Vagina (tissue), 2 donors: ENCODE results near the gene RIOK2. TPM values are rescaled to one million over a fixed set of nuclear protein-coding genes. Genes with fewer than 3 reads are reported as not detected.

ENCODE experiments used
- DNase-seq, 2 donors: peaks; one replicate each; pipeline ENCODE4 v3.0.0-alpha.2; 2017; ENCODE audit errors: extremely low spot score in 2 of 2
- H3K27ac ChIP-seq: fragments of 200-600 bp; sonication (generic); one replicate; pipeline ENCODE4 v1.5.1; 2019
- H3K27me3 ChIP-seq: fragments of 200-600 bp; sonication (generic); one replicate; pipeline ENCODE4 v1.5.1; 2019
- H3K36me3 ChIP-seq, 2 donors: fragments of 200-600 bp; sonication (generic); one replicate each; pipeline ENCODE4 v1.5.1; 2017 to 2019
- H3K4me1 ChIP-seq: fragments of 200-600 bp; sonication (generic); one replicate; pipeline ENCODE4 v1.5.1; 2019
- H3K4me3 ChIP-seq, 2 donors: fragments of 200-600 bp; sonication (generic); 1 replicate in 1 of 2; 2 replicates in 1 of 2; pipeline ENCODE4 v1.5.1; 2016 to 2019
- H3K9me3 ChIP-seq: fragments of 200-600 bp; sonication (generic); one replicate; pipeline ENCODE4 v1.5.1; 2019
- POLR2A ChIP-seq, 2 donors: fragments of 450-650 bp; IDR thresholded peaks; one replicate each; pipeline ENCODE4 v1.6.1; 2017; ENCODE audit warnings: antibody characterized with exemption in 2 of 2, mild to moderate bottlenecking in 2 of 2, moderate library complexity in 2 of 2
- POLR2AphosphoS5 ChIP-seq, 2 donors: sonication (generic); formaldehyde crosslinking; IDR thresholded peaks; one replicate each; pipeline ENCODE4 v1.9.0; 2017; ENCODE audit warnings: antibody characterized with exemption in 2 of 2, mild to moderate bottlenecking in 2 of 2, low read depth in 1 of 2; ENCODE audit not compliant: insufficient read depth in 1 of 2
- intact Hi-C: fragments of 100-400 bp; cut with DNase I; formaldehyde crosslinking; loops from one replicate; pipeline ENCODE4 v1.15.1; 2023
- total RNA-seq: library from RNA; depleted of rRNA; stranded (reverse); fragments of >200 nt; gene quantifications from one replicate; pipeline ENCODE4 v1.2.3, GENCODE V29; 2016
- TF ChIP-seq, protein P1 (sequence below), 3 experiments: fragments of 450-650 bp in 2 of 3; fragments of 200-600 bp in 1 of 3; sonication (generic) in 1 of 3; IDR thresholded peaks; one replicate each; pipeline ENCODE4 v1.5.1; 2017 to 2019; ENCODE audit warnings: antibody characterized with exemption in 3 of 3, mild to moderate bottlenecking in 2 of 3, moderate library complexity in 2 of 3

RIOK2 gene
- total RNA-seq, 1 donor from 2014 or later = 18.7 TPM

DNA sequence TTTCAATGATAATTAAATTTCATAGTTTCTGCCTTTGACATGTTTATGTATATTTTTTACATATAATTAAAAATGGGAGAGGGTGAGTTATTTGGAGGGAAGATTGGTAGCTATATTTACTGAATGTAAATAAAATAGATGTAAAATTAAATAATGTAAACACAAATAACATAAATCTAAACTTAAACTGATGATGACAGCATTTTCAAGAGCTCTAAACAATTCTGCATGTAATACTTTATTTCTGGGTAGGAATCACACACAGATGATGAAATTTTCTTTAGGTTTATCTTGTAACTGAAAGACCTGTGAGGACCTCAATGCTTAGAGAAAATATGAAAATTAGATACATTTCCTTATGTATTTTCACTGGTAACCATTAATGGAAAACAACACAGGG lies 42.2 kb upstream of the RIOK2 start:
- no peak for DNase-seq
- H3K36me3 ChIP-seq = no peaks in the 10 kb centered on the region
- no peaks in the 10 kb centered on the region for H3K27me3 ChIP-seq
- intact Hi-C loops = no loop called here
- TF ChIP-seq POLR2A (IDR thresholded peaks at IDR 0.05) = no peak
- TF ChIP-seq POLR2AphosphoS5 (IDR thresholded peaks at IDR 0.05; ENCODE audit: insufficient read depth in 1 of 2, low read depth in 1 of 2) = no peak
- TF ChIP-seq, protein P1, sequence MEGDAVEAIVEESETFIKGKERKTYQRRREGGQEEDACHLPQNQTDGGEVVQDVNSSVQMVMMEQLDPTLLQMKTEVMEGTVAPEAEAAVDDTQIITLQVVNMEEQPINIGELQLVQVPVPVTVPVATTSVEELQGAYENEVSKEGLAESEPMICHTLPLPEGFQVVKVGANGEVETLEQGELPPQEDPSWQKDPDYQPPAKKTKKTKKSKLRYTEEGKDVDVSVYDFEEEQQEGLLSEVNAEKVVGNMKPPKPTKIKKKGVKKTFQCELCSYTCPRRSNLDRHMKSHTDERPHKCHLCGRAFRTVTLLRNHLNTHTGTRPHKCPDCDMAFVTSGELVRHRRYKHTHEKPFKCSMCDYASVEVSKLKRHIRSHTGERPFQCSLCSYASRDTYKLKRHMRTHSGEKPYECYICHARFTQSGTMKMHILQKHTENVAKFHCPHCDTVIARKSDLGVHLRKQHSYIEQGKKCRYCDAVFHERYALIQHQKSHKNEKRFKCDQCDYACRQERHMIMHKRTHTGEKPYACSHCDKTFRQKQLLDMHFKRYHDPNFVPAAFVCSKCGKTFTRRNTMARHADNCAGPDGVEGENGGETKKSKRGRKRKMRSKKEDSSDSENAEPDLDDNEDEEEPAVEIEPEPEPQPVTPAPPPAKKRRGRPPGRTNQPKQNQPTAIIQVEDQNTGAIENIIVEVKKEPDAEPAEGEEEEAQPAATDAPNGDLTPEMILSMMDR (IDR thresholded peaks at IDR 0.05) = no peak
- no peak overlapping the region for H3K27ac ChIP-seq
- H3K4me1 ChIP-seq = no peaks in the 10 kb centered on the region
- no peak overlapping the region for H3K4me3 ChIP-seq
- no peaks in the 10 kb centered on the region for H3K9me3 ChIP-seq

DNA sequence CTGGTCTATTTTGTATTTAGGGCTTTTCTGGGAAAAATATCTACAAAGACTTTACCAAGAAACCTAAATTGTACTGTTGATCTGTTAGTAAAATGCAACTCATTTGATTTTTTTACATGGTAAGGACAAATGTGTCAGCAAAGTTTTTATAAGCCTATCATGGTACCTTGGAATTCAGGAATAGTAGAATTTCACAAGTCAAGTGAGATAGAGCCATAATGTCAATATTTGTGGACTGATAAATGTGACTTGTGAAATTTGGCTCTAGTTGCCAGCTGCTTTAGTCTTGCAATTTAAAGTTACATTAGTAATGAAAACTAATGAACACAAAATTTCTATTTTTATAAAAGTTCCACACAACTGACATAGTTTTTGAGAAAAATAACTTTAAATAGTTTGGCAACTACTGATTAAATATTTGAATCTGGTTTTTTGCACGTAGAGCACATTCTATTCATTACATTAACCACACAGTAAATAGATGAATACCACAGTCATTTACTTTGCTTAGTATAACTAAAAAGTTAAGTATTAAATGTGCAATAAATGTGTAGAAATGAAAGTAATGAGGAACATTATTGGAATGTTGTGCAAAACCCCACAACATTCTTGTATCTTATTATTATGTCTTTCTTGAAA lies 41.2 kb upstream of the RIOK2 start:
- TF ChIP-seq POLR2A (IDR thresholded peaks at IDR 0.05) (no peak), POLR2AphosphoS5 (IDR thresholded peaks at IDR 0.05; ENCODE audit: insufficient read depth in 1 of 2, low read depth in 1 of 2) (no peak)
- TF ChIP-seq, protein P1 (IDR thresholded peaks at IDR 0.05) = no peak
- intact Hi-C loops = no loop called here
- no peaks in the 10 kb centered on the region for H3K4me1 ChIP-seq
- no peaks in the 10 kb centered on the region for H3K36me3 ChIP-seq
- no peak for DNase-seq
- no peak overlapping the region for H3K27ac ChIP-seq
- no peak overlapping the region for H3K4me3 ChIP-seq
- no peaks in the 10 kb centered on the region for H3K27me3 ChIP-seq
- H3K9me3 ChIP-seq = no peaks in the 10 kb centered on the region

DNA sequence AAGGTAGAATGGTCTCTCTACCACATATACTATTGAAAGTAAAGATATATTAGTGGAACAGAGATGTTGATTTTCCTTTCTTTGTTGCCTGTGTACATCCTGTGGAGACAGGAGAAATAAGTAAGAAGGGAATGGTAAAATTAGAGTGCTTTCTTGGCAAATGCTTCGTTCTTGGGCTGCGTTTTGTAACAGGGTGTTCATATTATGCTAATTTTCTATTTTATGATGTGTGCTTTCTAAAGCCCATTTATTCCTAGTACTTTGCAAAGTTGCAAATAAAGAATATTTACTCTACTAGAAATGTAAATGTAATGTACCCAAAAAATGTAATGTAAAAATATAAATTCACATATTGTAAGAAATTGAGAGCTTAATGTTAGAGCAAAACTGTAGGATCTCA lies 40.5 kb upstream of the RIOK2 start:
- no peak for DNase-seq
- Histone ChIP-seq H3K27ac (no peak overlapping the region), H3K4me3 (no peak overlapping the region), H3K4me1 (no peaks in the 10 kb centered on the region), H3K36me3 (no peaks in the 10 kb centered on the region), H3K9me3 (no peaks in the 10 kb centered on the region), H3K27me3 (no peaks in the 10 kb centered on the region)
- intact Hi-C loops = no loop called here
- TF ChIP-seq POLR2AphosphoS5 (IDR thresholded peaks at IDR 0.05; ENCODE audit: insufficient read depth in 1 of 2, low read depth in 1 of 2) (no peak), POLR2A (IDR thresholded peaks at IDR 0.05) (no peak)
- TF ChIP-seq, protein P1 (IDR thresholded peaks at IDR 0.05) = no peak

DNA sequence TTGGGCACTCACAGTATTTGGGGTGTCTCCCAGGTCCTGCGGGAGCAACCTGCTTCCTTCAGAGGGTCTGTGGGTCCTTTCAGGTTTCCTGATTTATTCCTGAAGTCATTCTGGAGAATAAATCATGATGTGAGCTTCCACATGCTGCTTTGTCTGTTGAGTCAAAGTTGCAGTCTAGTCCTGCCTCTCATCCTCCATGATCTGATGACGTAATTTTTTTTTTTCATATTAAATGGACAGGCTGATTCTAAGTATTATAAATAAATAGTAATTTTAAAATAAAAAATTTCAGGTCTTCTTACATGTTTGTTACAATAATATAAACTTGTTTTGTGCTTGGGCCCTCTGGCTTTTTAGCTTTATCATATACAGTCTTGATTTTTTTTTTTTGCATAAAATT lies 26.3 kb upstream of the RIOK2 start:
- Histone ChIP-seq H3K4me3 (no peak overlapping the region), H3K27me3 (no peaks in the 10 kb centered on the region), H3K36me3 (no peaks in the 10 kb centered on the region), H3K4me1 (no peaks in the 10 kb centered on the region), H3K27ac (no peak overlapping the region), H3K9me3 (peaks cover 13% of the 10 kb centered on the region)
- TF ChIP-seq POLR2A (IDR thresholded peaks at IDR 0.05) (no peak), POLR2AphosphoS5 (IDR thresholded peaks at IDR 0.05; ENCODE audit: insufficient read depth in 1 of 2, low read depth in 1 of 2) (no peak)
- TF ChIP-seq, protein P1 (IDR thresholded peaks at IDR 0.05) = no peak
- DNase-seq = no peak
- intact Hi-C loops = no loop called here

DNA sequence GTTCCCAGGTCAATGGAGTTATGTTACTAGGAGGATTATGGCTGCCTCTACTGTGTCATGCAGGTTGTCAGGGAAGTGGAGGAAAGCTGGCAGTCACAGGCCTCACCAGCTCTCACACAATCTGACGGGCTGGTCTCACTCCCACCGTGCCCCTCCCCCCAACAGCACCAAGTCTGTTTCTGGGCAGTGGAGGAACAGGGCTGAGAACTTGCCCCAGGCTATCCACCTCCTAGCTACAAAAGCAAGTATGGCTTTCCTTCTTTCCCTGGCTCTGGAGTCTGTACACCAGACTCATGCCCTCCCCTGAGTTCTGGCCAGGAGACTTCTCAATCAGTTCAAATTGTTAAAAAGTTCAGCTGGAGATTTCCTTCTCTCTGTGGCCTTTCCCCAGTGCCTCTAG lies 25.7 kb upstream of the RIOK2 start:
- TF ChIP-seq, protein P1 (IDR thresholded peaks at IDR 0.05) = no peak
- TF ChIP-seq POLR2A (IDR thresholded peaks at IDR 0.05) (no peak), POLR2AphosphoS5 (IDR thresholded peaks at IDR 0.05; ENCODE audit: insufficient read depth in 1 of 2, low read depth in 1 of 2) (no peak)
- Histone ChIP-seq H3K4me1 (no peaks in the 10 kb centered on the region), H3K27me3 (no peaks in the 10 kb centered on the region), H3K36me3 (no peaks in the 10 kb centered on the region), H3K27ac (no peak overlapping the region), H3K4me3 (no peak overlapping the region), H3K9me3 (peaks cover 8% of the 10 kb centered on the region)
- DNase-seq = no peak
- intact Hi-C loops = no loop called here
